ENCODE data around the gene MXD4.

The MXD4 gene

DNA sequence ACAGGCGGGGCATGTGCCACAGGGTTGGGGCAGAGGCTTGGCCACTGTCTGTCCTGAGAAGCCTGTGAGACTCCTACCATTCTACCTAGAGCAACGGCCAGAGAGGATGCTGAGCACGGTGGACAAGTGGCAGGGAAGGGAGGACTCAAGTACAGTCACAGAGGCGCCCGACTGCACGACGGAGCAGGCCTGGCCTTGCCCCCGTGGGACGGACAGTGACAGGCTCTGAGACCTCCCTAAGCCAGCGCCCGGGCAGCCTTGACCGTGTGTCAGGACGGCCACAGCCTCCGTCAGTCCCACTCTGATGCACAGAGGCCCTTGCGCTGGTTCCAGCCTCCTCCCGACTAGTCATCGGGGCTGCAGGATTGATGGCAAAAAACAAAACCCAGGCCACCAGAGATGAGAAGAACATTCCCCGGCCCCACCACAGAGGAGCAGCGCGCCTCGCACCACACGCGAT is 36.7 kb upstream of the MXD4 start:
- H3K9ac ChIP-seq, result no peak overlapping the region
- TF ChIP-seq, protein P1, sequence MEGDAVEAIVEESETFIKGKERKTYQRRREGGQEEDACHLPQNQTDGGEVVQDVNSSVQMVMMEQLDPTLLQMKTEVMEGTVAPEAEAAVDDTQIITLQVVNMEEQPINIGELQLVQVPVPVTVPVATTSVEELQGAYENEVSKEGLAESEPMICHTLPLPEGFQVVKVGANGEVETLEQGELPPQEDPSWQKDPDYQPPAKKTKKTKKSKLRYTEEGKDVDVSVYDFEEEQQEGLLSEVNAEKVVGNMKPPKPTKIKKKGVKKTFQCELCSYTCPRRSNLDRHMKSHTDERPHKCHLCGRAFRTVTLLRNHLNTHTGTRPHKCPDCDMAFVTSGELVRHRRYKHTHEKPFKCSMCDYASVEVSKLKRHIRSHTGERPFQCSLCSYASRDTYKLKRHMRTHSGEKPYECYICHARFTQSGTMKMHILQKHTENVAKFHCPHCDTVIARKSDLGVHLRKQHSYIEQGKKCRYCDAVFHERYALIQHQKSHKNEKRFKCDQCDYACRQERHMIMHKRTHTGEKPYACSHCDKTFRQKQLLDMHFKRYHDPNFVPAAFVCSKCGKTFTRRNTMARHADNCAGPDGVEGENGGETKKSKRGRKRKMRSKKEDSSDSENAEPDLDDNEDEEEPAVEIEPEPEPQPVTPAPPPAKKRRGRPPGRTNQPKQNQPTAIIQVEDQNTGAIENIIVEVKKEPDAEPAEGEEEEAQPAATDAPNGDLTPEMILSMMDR (conservative IDR thresholded peaks at IDR 0.05; ENCODE audit: low read depth, low read length), result no peak
- H3K36me3 ChIP-seq (ENCODE audit: insufficient read depth), result no peaks in the 10 kb centered on the region
- H3K4me3 ChIP-seq (IDR thresholded peaks at IDR 0.05; ENCODE audit: insufficient read depth, low read depth, low read length), result no peak overlapping the region
- H3K4me2 ChIP-seq, result no peak overlapping the region
- no peaks in the 10 kb centered on the region for H3K27me3 ChIP-seq (ENCODE audit: insufficient read depth, low read depth)
- H3K79me2 ChIP-seq (ENCODE audit: insufficient read depth, low read depth), result no peaks in the 10 kb centered on the region
- no peaks in the 10 kb centered on the region for H4K20me1 ChIP-seq (ENCODE audit: insufficient read depth)
- H3K27ac ChIP-seq, result no peak overlapping the region
- H3K4me1 ChIP-seq (ENCODE audit: low read depth, poor library complexity, severe bottlenecking), result no peaks in the 10 kb centered on the region
- H2AFZ ChIP-seq (ENCODE audit: low read depth), result no peak overlapping the region

DNA sequence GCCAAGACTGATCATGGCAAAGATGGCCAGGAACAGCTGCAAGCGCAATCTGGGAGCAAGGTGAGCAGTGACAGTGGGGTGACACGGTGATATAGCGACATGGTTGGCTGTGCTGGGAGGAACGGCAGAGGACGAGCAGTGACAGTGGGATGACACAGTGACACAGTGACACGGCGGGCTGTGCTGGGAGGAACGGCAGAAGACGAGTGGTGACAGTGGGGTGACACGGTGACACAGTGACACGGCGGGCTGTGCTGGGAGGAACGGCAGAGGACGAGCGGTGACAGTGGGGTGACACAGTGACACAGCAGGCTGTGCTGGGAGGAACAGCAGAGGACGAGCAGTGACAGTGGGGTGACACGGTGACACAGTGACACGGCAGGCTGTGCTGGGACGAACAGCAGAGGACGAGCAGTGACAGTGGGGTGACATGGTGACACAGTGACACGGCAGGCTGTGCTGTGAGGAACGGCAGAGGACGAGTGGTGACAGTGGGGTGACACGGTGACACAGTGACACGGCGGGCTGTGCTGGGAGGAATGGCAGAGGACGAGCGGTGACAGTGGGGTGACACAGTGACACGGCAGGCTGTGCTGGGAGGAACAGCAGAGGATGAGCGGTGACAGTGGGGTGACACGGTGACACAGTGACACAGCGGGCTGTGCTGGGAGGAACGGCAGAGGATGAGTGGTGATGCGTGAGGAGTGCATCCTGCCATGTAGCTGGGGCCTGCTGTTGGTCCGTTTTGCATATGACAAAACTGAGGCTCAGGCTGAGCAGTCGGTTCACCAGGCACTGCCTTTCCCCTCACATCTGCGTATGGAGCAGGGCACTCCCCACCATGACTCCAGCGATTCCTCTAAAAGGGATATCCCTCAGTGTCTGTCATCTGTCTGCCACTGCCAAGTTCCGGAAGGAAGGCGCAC is 36.0 kb upstream of the MXD4 start:
- no peak overlapping the region for H3K4me3 ChIP-seq (IDR thresholded peaks at IDR 0.05; ENCODE audit: insufficient read depth, low read depth, low read length)
- H3K4me1 ChIP-seq (ENCODE audit: low read depth, poor library complexity, severe bottlenecking), result no peaks in the 10 kb centered on the region
- no peaks in the 10 kb centered on the region for H3K27me3 ChIP-seq (ENCODE audit: insufficient read depth, low read depth)
- no peaks in the 10 kb centered on the region for H3K36me3 ChIP-seq (ENCODE audit: insufficient read depth)
- H3K9ac ChIP-seq, result no peak overlapping the region
- TF ChIP-seq, protein P1 (conservative IDR thresholded peaks at IDR 0.05; ENCODE audit: low read depth, low read length), result no peak
- no peaks in the 10 kb centered on the region for H3K79me2 ChIP-seq (ENCODE audit: insufficient read depth, low read depth)
- no peak overlapping the region for H3K4me2 ChIP-seq
- H3K27ac ChIP-seq, result no peak overlapping the region
- H2AFZ ChIP-seq (ENCODE audit: low read depth), result no peak overlapping the region
- H4K20me1 ChIP-seq (ENCODE audit: insufficient read depth), result no peaks in the 10 kb centered on the region

DNA sequence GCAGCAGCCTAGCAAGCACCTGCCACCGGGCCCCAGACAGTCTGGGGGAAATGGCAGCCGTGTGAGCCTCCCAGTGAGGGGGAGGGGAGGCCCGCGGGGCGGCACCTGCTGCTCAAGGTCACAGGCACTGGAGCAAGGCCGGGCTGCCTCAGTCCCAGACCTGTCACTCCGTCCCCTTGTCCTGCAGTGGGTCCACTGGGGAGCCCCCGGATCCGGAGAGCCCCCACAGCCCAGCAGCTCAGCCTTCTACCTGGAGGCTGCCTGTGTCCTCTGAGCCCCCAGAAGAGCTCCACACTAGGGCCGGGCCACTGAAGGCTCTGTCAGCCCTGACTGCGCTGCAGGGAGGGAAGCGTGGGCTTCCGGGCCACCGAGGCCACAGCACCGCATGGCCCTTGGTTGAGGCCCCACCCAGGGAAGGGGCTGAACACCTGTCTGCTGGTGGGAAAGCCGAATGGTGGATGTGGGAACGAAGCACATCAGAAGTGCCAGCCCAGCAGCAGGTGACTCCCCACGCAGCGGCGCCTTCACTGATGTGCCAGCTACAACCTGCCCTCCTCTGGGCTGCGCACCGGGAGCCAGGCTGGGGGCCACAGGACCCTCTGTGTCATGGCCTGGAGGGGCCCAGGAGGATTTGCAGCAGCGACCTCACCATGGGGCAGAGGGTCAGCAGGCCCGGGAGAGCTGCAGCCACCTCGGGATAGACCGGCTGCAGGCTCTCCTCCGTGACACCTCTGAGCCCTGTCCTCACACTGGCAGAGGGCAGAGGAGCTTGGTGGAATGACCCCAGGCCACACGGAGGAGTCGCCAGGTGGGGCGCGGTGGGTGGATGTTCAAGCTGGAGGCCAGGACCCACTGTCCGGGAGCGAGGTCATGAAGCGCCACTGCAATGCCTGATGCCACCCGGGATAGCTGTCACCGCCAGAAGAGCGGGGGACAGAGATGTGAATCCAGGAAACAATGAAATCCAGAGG is 35.0 kb upstream of the MXD4 start:
- H3K4me3 ChIP-seq (IDR thresholded peaks at IDR 0.05; ENCODE audit: insufficient read depth, low read depth, low read length), result no peak overlapping the region
- H3K9ac ChIP-seq, result no peak overlapping the region
- no peaks in the 10 kb centered on the region for H3K4me1 ChIP-seq (ENCODE audit: low read depth, poor library complexity, severe bottlenecking)
- H3K79me2 ChIP-seq (ENCODE audit: insufficient read depth, low read depth), result no peaks in the 10 kb centered on the region
- no peaks in the 10 kb centered on the region for H3K27me3 ChIP-seq (ENCODE audit: insufficient read depth, low read depth)
- no peak overlapping the region for H3K4me2 ChIP-seq
- H3K27ac ChIP-seq, result no peak overlapping the region
- TF ChIP-seq, protein P1 (conservative IDR thresholded peaks at IDR 0.05; ENCODE audit: low read depth, low read length), result no peak
- no peak overlapping the region for H2AFZ ChIP-seq (ENCODE audit: low read depth)
- H3K36me3 ChIP-seq (ENCODE audit: insufficient read depth), result no peaks in the 10 kb centered on the region
- no peaks in the 10 kb centered on the region for H4K20me1 ChIP-seq (ENCODE audit: insufficient read depth)

DNA sequence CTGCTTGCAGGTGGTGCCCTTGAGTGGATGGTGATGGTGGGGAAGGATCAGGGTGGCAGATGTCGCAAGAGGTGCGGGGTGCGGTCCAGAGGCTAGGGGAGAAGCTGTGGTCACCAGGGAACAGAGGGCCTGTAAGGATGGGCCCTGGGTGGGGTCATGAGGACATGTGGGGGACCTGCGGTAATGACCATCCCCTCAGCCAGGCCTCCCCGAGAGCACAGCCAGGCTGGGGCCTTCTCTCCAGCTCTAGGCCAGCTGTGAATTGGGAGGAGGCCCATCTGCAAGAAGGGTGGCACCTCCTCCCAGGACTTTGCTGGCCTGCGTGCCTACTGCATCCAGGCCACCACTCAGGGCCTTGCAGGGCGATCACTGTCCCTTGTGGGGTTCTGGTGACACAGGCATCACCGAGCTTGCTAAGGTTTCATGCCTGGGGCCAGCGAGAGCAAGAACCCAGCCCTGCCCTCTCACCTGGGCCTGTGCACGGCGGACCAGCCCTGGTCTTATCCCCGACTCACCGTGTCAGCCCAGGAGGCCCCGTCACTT is 34.1 kb upstream of the MXD4 start:
- Histone ChIP-seq H2AFZ (ENCODE audit: low read depth) (no peak overlapping the region), H3K36me3 (ENCODE audit: insufficient read depth) (no peaks in the 10 kb centered on the region), H3K27ac (no peak overlapping the region), H3K4me2 (no peak overlapping the region), H4K20me1 (ENCODE audit: insufficient read depth) (no peaks in the 10 kb centered on the region), H3K4me3 (IDR thresholded peaks at IDR 0.05; ENCODE audit: insufficient read depth, low read depth, low read length) (no peak overlapping the region), H3K79me2 (ENCODE audit: insufficient read depth, low read depth) (no peaks in the 10 kb centered on the region), H3K27me3 (ENCODE audit: insufficient read depth, low read depth) (no peaks in the 10 kb centered on the region), H3K4me1 (ENCODE audit: low read depth, poor library complexity, severe bottlenecking) (no peaks in the 10 kb centered on the region), H3K9ac (no peak overlapping the region)
- TF ChIP-seq, protein P1 (conservative IDR thresholded peaks at IDR 0.05; ENCODE audit: low read depth, low read length), result no peak

Measured in KMS-11 (cell line).